H1 (cell line): ENCODE results near the gene ZNF282. TPM values are rescaled to one million over a fixed set of nuclear protein-coding genes. Genes with fewer than 3 reads are reported as not detected.
A peak's percentile ranks its signal among the peaks of the same experiment; 100 is the strongest.

Experiments
- CTCF ChIA-PET: fragments of 300-600 bp; sonication (Branson Sonifier 250); formaldehyde crosslinking; loops from one replicate; lab custom pipeline; 2021; ENCODE audit not compliant: partially characterized antibody; lab: Charles Lee
- POLR2A ChIA-PET: fragments of 300-600 bp; sonication (Branson Sonifier 250); formaldehyde crosslinking; loops from one replicate; lab custom pipeline; 2021; ENCODE audit warnings: inconsistent platforms; ENCODE audit not compliant: partially characterized antibody; lab: Charles Lee
- DNase-seq, 2 experiments: peaks; one replicate each; pipeline versions ENCODE4 v3.0.0 to v3.0.0-alpha.2; 2010 to 2022; ENCODE audit warnings: low spot score in 2 of 2, low read depth in 1 of 2, mixed read lengths in 1 of 2
- FAIRE-seq: peaks from 2 replicates; lab custom pipeline; 2011; peaks lifted over from hg19 to GRCh38; lab: Jason Lieb, UNC
- H2AFZ ChIP-seq: 2 replicates; pipeline ENCODE4 v1.8.1; 2012; ENCODE audit warnings: low read length, inconsistent platforms
- H2AK5ac ChIP-seq: 2 replicates; pipeline ENCODE4 v1.6.1; 2013; ENCODE audit warnings: low read depth, low read length
- H2BK120ac ChIP-seq: replicated peaks from 2 replicates; pipeline ENCODE3; 2013; ENCODE audit warnings: low read depth, low read length, inconsistent platforms
- H2BK12ac ChIP-seq: 2 replicates; pipeline ENCODE4 v1.6.1; 2013; ENCODE audit warnings: low read depth, low read length
- H2BK15ac ChIP-seq: 2 replicates; pipeline ENCODE4 v1.6.1; 2013; ENCODE audit warnings: low read length
- H2BK20ac ChIP-seq: 2 replicates; pipeline ENCODE4 v1.6.1; 2013; ENCODE audit warnings: low read length
- H2BK5ac ChIP-seq: 2 replicates; pipeline ENCODE4 v1.6.1; 2013; ENCODE audit warnings: low read depth, low read length
- H3K14ac ChIP-seq: 2 replicates; pipeline ENCODE4 v1.6.1; 2013; ENCODE audit warnings: inconsistent platforms; ENCODE audit not compliant: insufficient read length
- H3K18ac ChIP-seq: 2 replicates; pipeline ENCODE4 v1.6.1; 2013; ENCODE audit warnings: low read length; ENCODE audit errors: extremely low read depth
- H3K23ac ChIP-seq: 2 replicates; pipeline ENCODE4 v1.6.1; 2013; ENCODE audit warnings: inconsistent platforms; ENCODE audit not compliant: insufficient read length
- H3K23me2 ChIP-seq: 2 replicates; pipeline ENCODE4 v1.6.1; 2013; ENCODE audit warnings: low read depth, low read length
- H3K27ac ChIP-seq: 2 replicates; pipeline ENCODE4 v1.6.1; 2011; ENCODE audit warnings: low read depth, low read length, inconsistent platforms
- H3K27me3 ChIP-seq, 4 experiments: replicated peaks in 1 of 4; 1 replicate in 1 of 4; 2 replicates in 3 of 4; pipeline versions ENCODE4 v1.6.1 to v1.8.1; 2011 to 2013; ENCODE audit warnings: low read length in 3 of 4, mild to moderate bottlenecking in 3 of 4, inconsistent platforms in 2 of 4, mixed read lengths in 2 of 4, moderate library complexity in 1 of 4; ENCODE audit not compliant: control insufficient read depth in 3 of 4, insufficient read depth in 3 of 4; ENCODE audit errors: extremely low read depth in 1 of 4
- H3K36me3 ChIP-seq, 4 experiments: 2 replicates each; pipeline versions ENCODE4 v1.6.1 to v1.8.1; 2011 to 2013; ENCODE audit warnings: mild to moderate bottlenecking in 4 of 4, low read length in 3 of 4, moderate library complexity in 2 of 4, control low read depth in 1 of 4, inconsistent platforms in 1 of 4; ENCODE audit not compliant: insufficient read depth in 4 of 4, control insufficient read depth in 2 of 4
- H3K4ac ChIP-seq: replicated peaks from 2 replicates; pipeline ENCODE3; 2013; ENCODE audit warnings: low read length, low read depth, mixed read lengths, inconsistent platforms; ENCODE audit not compliant: insufficient read length
- H3K4me1 ChIP-seq, 4 experiments: replicated peaks in 1 of 4; 1 replicate in 1 of 4; 2 replicates in 3 of 4; pipeline versions ENCODE4 v1.6.1 to v1.8.1; 2011 to 2013; ENCODE audit warnings: low read length in 3 of 4, inconsistent platforms in 2 of 4, mixed read lengths in 1 of 4; ENCODE audit not compliant: insufficient read depth in 4 of 4, control insufficient read depth in 3 of 4
- H3K4me2 ChIP-seq, 2 experiments: 2 replicates each; pipeline versions ENCODE4 v1.6.1 to v1.8.1; 2011 to 2013; ENCODE audit warnings: low read depth in 2 of 2, low read length in 2 of 2, control low read depth in 1 of 2, inconsistent platforms in 1 of 2, mild to moderate bottlenecking in 1 of 2; ENCODE audit not compliant: insufficient read depth in 1 of 2
- H3K4me3 ChIP-seq, 4 experiments: fragments of 200-600, 300-600 bp in 1 of 4; sonication (generic), shearing (Covaris generic), sonication (Bioruptor Twin) in 1 of 4; 2 replicates each; pipeline versions ENCODE4 v1.5.1 to v1.8.1; 2011 to 2016; ENCODE audit warnings: low read length in 4 of 4, low read depth in 3 of 4, control low read depth in 2 of 4, inconsistent platforms in 2 of 4, mild to moderate bottlenecking in 2 of 4, mixed read lengths in 1 of 4, moderate library complexity in 1 of 4; ENCODE audit not compliant: insufficient read depth in 2 of 4; ENCODE audit errors: extremely low read depth in 1 of 4
- H3K56ac ChIP-seq: replicated peaks from 2 replicates; pipeline ENCODE3; 2013; ENCODE audit warnings: low read depth, mild to moderate bottlenecking, mixed read lengths, low read length, inconsistent platforms; ENCODE audit not compliant: insufficient read length
- H3K79me1 ChIP-seq: 2 replicates; pipeline ENCODE4 v1.6.1; 2013; ENCODE audit warnings: low read depth, low read length, control low read depth
- H3K79me2 ChIP-seq, 2 experiments: 2 replicates each; pipeline versions ENCODE4 v1.6.1 to v1.8.1; 2012 to 2013; ENCODE audit warnings: low read length in 2 of 2, mild to moderate bottlenecking in 2 of 2, inconsistent platforms in 1 of 2; ENCODE audit not compliant: insufficient read depth in 2 of 2, control insufficient read depth in 1 of 2
- H3K9ac ChIP-seq, 4 experiments: replicated peaks in 1 of 4; 1 replicate in 1 of 4; 2 replicates in 3 of 4; pipeline versions ENCODE4 v1.6.1 to v1.8.1; 2011 to 2013; ENCODE audit warnings: low read depth in 3 of 4, low read length in 3 of 4, control low read depth in 2 of 4, mild to moderate bottlenecking in 2 of 4, moderate library complexity in 2 of 4, inconsistent platforms in 1 of 4; ENCODE audit errors: extremely low read depth in 1 of 4
- H3K9me3 ChIP-seq, 2 experiments: 2 replicates each; pipeline versions ENCODE4 v1.6.1 to v1.8.1; 2012 to 2013; ENCODE audit warnings: mild to moderate bottlenecking in 2 of 2, moderate library complexity in 2 of 2, control low read depth in 1 of 2, inconsistent platforms in 1 of 2, low read depth in 1 of 2, low read length in 1 of 2, mixed read lengths in 1 of 2; ENCODE audit not compliant: insufficient read depth in 2 of 2
- H4K20me1 ChIP-seq, 2 experiments: replicated peaks in 1 of 2; 2 replicates each; pipeline versions ENCODE3 to v1.8.1; 2011 to 2013; ENCODE audit warnings: inconsistent platforms in 2 of 2, low read length in 2 of 2, mild to moderate bottlenecking in 1 of 2; ENCODE audit not compliant: insufficient read depth in 2 of 2, control insufficient read depth in 1 of 2
- H4K5ac ChIP-seq: 2 replicates; pipeline ENCODE4 v1.6.1; 2013; ENCODE audit warnings: low read length, low read depth, mixed read lengths, inconsistent platforms; ENCODE audit not compliant: insufficient read length
- H4K8ac ChIP-seq: 2 replicates; pipeline ENCODE4 v1.8.0; 2013; ENCODE audit warnings: mild to moderate bottlenecking, moderate library complexity, low read length, inconsistent platforms; ENCODE audit not compliant: insufficient read depth; ENCODE audit errors: extremely low read depth
- H4K91ac ChIP-seq: replicated peaks from 2 replicates; pipeline ENCODE3; 2013; ENCODE audit warnings: low read length, mixed read lengths, inconsistent platforms; ENCODE audit not compliant: insufficient read length
- ASH2L ChIP-seq: fragments of 200-600, 300-600 bp; sonication (generic); IDR thresholded peaks from one replicate; pipeline ENCODE4 v1.7.1; 2017; ENCODE audit warnings: low read length
- ATF2 ChIP-seq: IDR thresholded peaks from 2 replicates; pipeline ENCODE4 v1.6.1; 2012; ENCODE audit warnings: low read length, inconsistent platforms
- ATF3 ChIP-seq: IDR thresholded peaks from 2 replicates; pipeline ENCODE4 v1.6.1; 2011; ENCODE audit warnings: low read depth, mild to moderate bottlenecking, low read length; ENCODE audit not compliant: insufficient read depth
- CBX8 ChIP-seq: fragments of 300-800, 300-1000 bp; sonication (generic); IDR thresholded peaks from 2 replicates; pipeline ENCODE4 v1.7.1; 2016; ENCODE audit warnings: low read depth, low read length, borderline replicate concordance
- CREB1 ChIP-seq: IDR thresholded peaks from 2 replicates; pipeline ENCODE4 v1.6.1; 2012; ENCODE audit warnings: inconsistent platforms
- KDM5A ChIP-seq: fragments of 200-600 bp; IDR thresholded peaks from 2 replicates; pipeline ENCODE4 v1.7.1; 2012; ENCODE audit warnings: mild to moderate bottlenecking, low read length, inconsistent platforms, mixed read lengths
- MAFK ChIP-seq: IDR thresholded peaks from 2 replicates; pipeline ENCODE4 v1.6.1; 2012; ENCODE audit warnings: low read depth, mild to moderate bottlenecking, improper control_type of control experiment, low read length
- NANOG ChIP-seq: IDR thresholded peaks from 2 replicates; pipeline ENCODE4 v1.6.1; 2011; ENCODE audit warnings: low read length, low read depth, mild to moderate bottlenecking, inconsistent platforms; ENCODE audit not compliant: insufficient read depth, poor library complexity, severe bottlenecking
- NRF1 ChIP-seq: IDR thresholded peaks from 2 replicates; pipeline ENCODE4 v1.6.1; 2011; ENCODE audit warnings: mild to moderate bottlenecking, low read depth, low read length, improper control_type of control experiment
- POU5F1 ChIP-seq: IDR thresholded peaks from 2 replicates; pipeline ENCODE4 v1.6.1; 2011; ENCODE audit warnings: low read depth, mild to moderate bottlenecking, low read length, moderate library complexity
- SIRT6 ChIP-seq: IDR thresholded peaks from one replicate; pipeline ENCODE4 v1.7.1; 2012; ENCODE audit warnings: low read length, inconsistent platforms
- SP4 ChIP-seq: IDR thresholded peaks from 2 replicates; pipeline ENCODE4 v1.6.1; 2012; ENCODE audit warnings: low read length, inconsistent platforms
- SUZ12 ChIP-seq: fragments of 200-600 bp; sonication (generic); IDR thresholded peaks from 2 replicates; pipeline ENCODE4 v1.6.1; 2012; ENCODE audit warnings: mild to moderate bottlenecking, inconsistent platforms, low read length, moderate library complexity, mixed read lengths
- WGBS, 2 experiments: shearing (Covaris generic) in 1 of 2; methylation state at CpG; one replicate each; pipeline versions ENCODE4 v1.1.6 to v1.1.7; 2013 to 2015; ENCODE audit warnings: low lambda C conversion rate in 2 of 2, mixed read lengths in 2 of 2, inconsistent platforms in 1 of 2, low coverage in 1 of 2, missing lambda C conversion rate in 1 of 2; ENCODE audit not compliant: insufficient replicate concordance in 2 of 2, insufficient coverage in 1 of 2, insufficient read length in 1 of 2; ENCODE audit errors: extremely low coverage in 1 of 2, missing lambda C conversion rate in 1 of 2; 5-methylcytosine and 5-hydroxymethylcytosine counted together
- polyA plus RNA-seq, 7 experiments: library from polyadenylated mRNA; depleted of rRNA in 3 of 7; stranded (reverse) in 5 of 7; unstranded in 2 of 7; fragments of >200 nt in 5 of 7; fragments of 200-250 nt in 2 of 7; gene quantifications; 1 replicate in 5 of 7; 2 replicates in 1 of 7; 4 replicates in 1 of 7; pipeline versions ENCODE4 v1.2.1 to v1.2.3, GENCODE V29; 2011 to 2013; ENCODE audit warnings: missing spikeins in 2 of 7, mixed read lengths in 2 of 7
- total RNA-seq: library from RNA; stranded (reverse); fragmentation: NEBNext Ultra II Directional; extraction: Animal tissue kit (Norgen Biotek cat#: 25700); gene quantifications from 2 replicates; pipeline ENCODE4 v1.2.1, GENCODE V29; 2021

ZNF282 gene
- total and polyA plus RNA-seq, 2 of the 8 experiments (the other 6 are each of a cell fraction or from before 2014, with no cell fraction given): 16.9 to 36.3 TPM

GRCh38 chr7:149191851-149192250 lies 3.5 kb upstream of the ZNF282 start:
- no peaks in the 10 kb centered on the region for H3K9me3 ChIP-seq
- ChIA-PET CTCF (no interaction called here), POLR2A (interaction anchor here (0.9 to 7.8 kb wide), 3 partner anchors 6 to 41 kb away, joined by 3 to 82 read pairs (median 5); no protein-coding TSS in a partner anchor)
- no peak overlapping the region for H2BK5ac ChIP-seq
- no peak overlapping the region for H3K23ac ChIP-seq
- H2AFZ ChIP-seq: no peak overlapping the region
- WGBS, 2 experiments: 75% methylated on average over 5 of the region's 5 CpGs; no CpG with 5 or more reads in 1 of the 2 experiments
- H3K4ac ChIP-seq: no peak overlapping the region
- peaks cover 5% of the 10 kb centered on the region; the same call in 1 of the 2 replicates for H3K23me2 ChIP-seq
- 0 out of 2 replicates have a peak overlapping the region, but pooled peaks have one; percentile 60 for H2BK12ac ChIP-seq
- no peak overlapping the region for H3K56ac ChIP-seq
- no peak overlapping the region for H2AK5ac ChIP-seq
- H4K5ac ChIP-seq: no peak overlapping the region
- no peak overlapping the region for H3K27ac ChIP-seq
- peaks cover 3 to 11% of the 10 kb centered on the region in 2 experiments; a peak in 3 of 4 replicates for H3K79me2 ChIP-seq
- no peak overlapping the region for H2BK20ac ChIP-seq
- peaks cover 0 to under 1% of the 10 kb centered on the region in 2 experiments for H4K20me1 ChIP-seq
- no peak overlapping the region for H3K9ac ChIP-seq
- DNase-seq (no peak), FAIRE-seq (no peak)
- peaks cover 0 to 3% (median 3%) of the 10 kb centered on the region in 4 experiments; a peak in 5 of 7 replicates for H3K4me1 ChIP-seq
- no peak overlapping the region for H3K14ac ChIP-seq
- no peak overlapping the region for H4K91ac ChIP-seq
- H3K4me3 ChIP-seq: no peak overlapping the region
- H4K8ac ChIP-seq: no peak overlapping the region
- no peak overlapping the region for H2BK15ac ChIP-seq
- no peak overlapping the region for H3K18ac ChIP-seq
- H2BK120ac ChIP-seq: no peak overlapping the region
- H3K27me3 ChIP-seq: no peaks in the 10 kb centered on the region
- H3K36me3 ChIP-seq: no peaks in the 10 kb centered on the region
- no peak overlapping the region; a peak in 1 of 4 replicates for H3K4me2 ChIP-seq
- peaks cover 2% of the 10 kb centered on the region for H3K79me1 ChIP-seq
- TF ChIP-seq NRF1 (no peak), ATF2 (no peak), MAFK (no peak), POU5F1 (no peak), NANOG (no peak), SIRT6 (no peak), KDM5A (no peak), SUZ12 (no peak), ASH2L (no peak), ATF3 (no peak), SP4 (no peak), CREB1 (no peak), CBX8 (no peak)
